Measurements from ENCODE around the gene NAV2.

NAV2 gene

GRCh38 chr11:20129665-20130064 is 417.0 kb downstream of the NAV2 start:
- no peaks in the 10 kb centered on the region for H3K36me3 ChIP-seq (ENCODE audit: control insufficient read depth in 2 of 2, insufficient read depth in 2 of 2, low read length in 2 of 2)
- H3K27me3 ChIP-seq (ENCODE audit: control insufficient read depth in 2 of 2, insufficient read depth in 2 of 2, low read length in 2 of 2) = no peaks in the 10 kb centered on the region
- no peaks in the 10 kb centered on the region for H3K9me3 ChIP-seq (ENCODE audit: control insufficient read depth in 2 of 2, low read length in 2 of 2)
- peaks cover 4% of the 10 kb centered on the region in 2 donors for H3K4me1 ChIP-seq (ENCODE audit: control insufficient read depth in 2 of 2, insufficient read depth in 2 of 2, low read length in 2 of 2)
- H3K9ac ChIP-seq (ENCODE audit: low read depth in 1 of 2, low read length in 2 of 2) = no peak overlapping the region
- H3K4me3 ChIP-seq (ENCODE audit: low read length in 2 of 2) = no peak overlapping the region
- no peak overlapping the region for H3K27ac ChIP-seq (ENCODE audit: low read depth in 2 of 2, low read length in 2 of 2)

- H3K27ac ChIP-seq (ENCODE audit: low read depth in 2 of 2, low read length in 2 of 2) = no peak overlapping the region
- no peaks in the 10 kb centered on the region for H3K9me3 ChIP-seq (ENCODE audit: control insufficient read depth in 2 of 2, low read length in 2 of 2)
- H3K4me3 ChIP-seq (ENCODE audit: low read length in 2 of 2) = peak overlapping the region; percentile 66 to 77
- H3K27me3 ChIP-seq (ENCODE audit: control insufficient read depth in 2 of 2, insufficient read depth in 2 of 2, low read length in 2 of 2) = no peaks in the 10 kb centered on the region
- H3K9ac ChIP-seq (ENCODE audit: low read depth in 1 of 2, low read length in 2 of 2) = peak overlapping the region; percentile 36 to 41
- H3K4me1 ChIP-seq (ENCODE audit: control insufficient read depth in 2 of 2, insufficient read depth in 2 of 2, low read length in 2 of 2) = peaks cover 4% of the 10 kb centered on the region in 2 donors
- H3K36me3 ChIP-seq (ENCODE audit: control insufficient read depth in 2 of 2, insufficient read depth in 2 of 2, low read length in 2 of 2) = no peaks in the 10 kb centered on the region
Observed at GRCh38 chr11:20131788-20132666, 419.4 kb downstream of the NAV2 start.

- Histone ChIP-seq H3K9me3 (ENCODE audit: control insufficient read depth in 2 of 2, low read length in 2 of 2) (no peaks in the 10 kb centered on the region), H3K27me3 (ENCODE audit: control insufficient read depth in 2 of 2, insufficient read depth in 2 of 2, low read length in 2 of 2) (no peaks in the 10 kb centered on the region), H3K9ac (ENCODE audit: low read depth in 1 of 2, low read length in 2 of 2) (no peak overlapping the region), H3K4me3 (ENCODE audit: low read length in 2 of 2) (peak overlapping the region; percentile 66 to 77), H3K36me3 (ENCODE audit: control insufficient read depth in 2 of 2, insufficient read depth in 2 of 2, low read length in 2 of 2) (no peaks in the 10 kb centered on the region), H3K4me1 (ENCODE audit: control insufficient read depth in 2 of 2, insufficient read depth in 2 of 2, low read length in 2 of 2) (peaks cover 4% of the 10 kb centered on the region in 2 donors), H3K27ac (ENCODE audit: low read depth in 2 of 2, low read length in 2 of 2) (no peak overlapping the region)
Observed at GRCh38 chr11:20132667-20133039, 420.0 kb downstream of the NAV2 start.

- Histone ChIP-seq H3K9ac (ENCODE audit: low read depth in 1 of 2, low read length in 2 of 2) (no peak overlapping the region), H3K4me3 (ENCODE audit: low read length in 2 of 2) (no peak overlapping the region), H3K27ac (ENCODE audit: low read depth in 2 of 2, low read length in 2 of 2) (no peak overlapping the region), H3K27me3 (ENCODE audit: control insufficient read depth in 2 of 2, insufficient read depth in 2 of 2, low read length in 2 of 2) (peaks cover 0 to 2% of the 10 kb centered on the region in 2 donors), H3K9me3 (ENCODE audit: control insufficient read depth in 2 of 2, low read length in 2 of 2) (no peaks in the 10 kb centered on the region), H3K4me1 (ENCODE audit: control insufficient read depth in 2 of 2, insufficient read depth in 2 of 2, low read length in 2 of 2) (peaks cover 4% of the 10 kb centered on the region in 2 donors), H3K36me3 (ENCODE audit: control insufficient read depth in 2 of 2, insufficient read depth in 2 of 2, low read length in 2 of 2) (no peaks in the 10 kb centered on the region)
Observed at GRCh38 chr11:20134991-20135736, 422.5 kb downstream of the NAV2 start.

- Histone ChIP-seq H3K9me3 (ENCODE audit: control insufficient read depth in 2 of 2, low read length in 2 of 2) (no peaks in the 10 kb centered on the region), H3K27ac (ENCODE audit: low read depth in 2 of 2, low read length in 2 of 2) (no peak overlapping the region), H3K27me3 (ENCODE audit: control insufficient read depth in 2 of 2, insufficient read depth in 2 of 2, low read length in 2 of 2) (peaks cover 0 to 5% of the 10 kb centered on the region in 2 donors), H3K36me3 (ENCODE audit: control insufficient read depth in 2 of 2, insufficient read depth in 2 of 2, low read length in 2 of 2) (no peaks in the 10 kb centered on the region), H3K4me3 (ENCODE audit: low read length in 2 of 2) (no peak overlapping the region), H3K4me1 (ENCODE audit: control insufficient read depth in 2 of 2, insufficient read depth in 2 of 2, low read length in 2 of 2) (no peaks in the 10 kb centered on the region), H3K9ac (ENCODE audit: low read depth in 1 of 2, low read length in 2 of 2) (no peak overlapping the region)
Observed at GRCh38 chr11:20137637-20138036, 425.0 kb downstream of the NAV2 start.

- Histone ChIP-seq H3K4me1 (ENCODE audit: control insufficient read depth in 2 of 2, insufficient read depth in 2 of 2, low read length in 2 of 2) (no peaks in the 10 kb centered on the region), H3K27ac (ENCODE audit: low read depth in 2 of 2, low read length in 2 of 2) (no peak overlapping the region), H3K27me3 (ENCODE audit: control insufficient read depth in 2 of 2, insufficient read depth in 2 of 2, low read length in 2 of 2) (peaks cover 0 to 5% of the 10 kb centered on the region in 2 donors), H3K9ac (ENCODE audit: low read depth in 1 of 2, low read length in 2 of 2) (no peak overlapping the region), H3K4me3 (ENCODE audit: low read length in 2 of 2) (no peak overlapping the region), H3K9me3 (ENCODE audit: control insufficient read depth in 2 of 2, low read length in 2 of 2) (no peaks in the 10 kb centered on the region), H3K36me3 (ENCODE audit: control insufficient read depth in 2 of 2, insufficient read depth in 2 of 2, low read length in 2 of 2) (no peaks in the 10 kb centered on the region)
Observed at GRCh38 chr11:20138707-20139106, 426.1 kb downstream of the NAV2 start.

- peaks cover 0 to 3% of the 10 kb centered on the region in 2 donors for H3K4me1 ChIP-seq (ENCODE audit: control insufficient read depth in 2 of 2, insufficient read depth in 2 of 2, low read length in 2 of 2)
- no peak overlapping the region for H3K9ac ChIP-seq (ENCODE audit: low read depth in 1 of 2, low read length in 2 of 2)
- H3K4me3 ChIP-seq (ENCODE audit: low read length in 2 of 2) = no peak overlapping the region
- H3K27ac ChIP-seq (ENCODE audit: low read depth in 2 of 2, low read length in 2 of 2) = no peak overlapping the region
- H3K36me3 ChIP-seq (ENCODE audit: control insufficient read depth in 2 of 2, insufficient read depth in 2 of 2, low read length in 2 of 2) = no peaks in the 10 kb centered on the region
- H3K9me3 ChIP-seq (ENCODE audit: control insufficient read depth in 2 of 2, low read length in 2 of 2) = peaks cover 0 to 3% of the 10 kb centered on the region in 2 donors
- peaks cover 33 to 54% of the 10 kb centered on the region in 2 donors for H3K27me3 ChIP-seq (ENCODE audit: control insufficient read depth in 2 of 2, insufficient read depth in 2 of 2, low read length in 2 of 2)
Observed at GRCh38 chr11:20154381-20154780, 441.7 kb downstream of the NAV2 start.

GRCh38 chr11:20155683-20156279 is 443.1 kb downstream of the NAV2 start:
- H3K27me3 ChIP-seq (ENCODE audit: control insufficient read depth in 2 of 2, insufficient read depth in 2 of 2, low read length in 2 of 2) = peaks cover 43 to 61% of the 10 kb centered on the region in 2 donors
- no peak overlapping the region for H3K9ac ChIP-seq (ENCODE audit: low read depth in 1 of 2, low read length in 2 of 2)
- H3K4me1 ChIP-seq (ENCODE audit: control insufficient read depth in 2 of 2, insufficient read depth in 2 of 2, low read length in 2 of 2) = peaks cover 0 to 3% of the 10 kb centered on the region in 2 donors
- no peaks in the 10 kb centered on the region for H3K36me3 ChIP-seq (ENCODE audit: control insufficient read depth in 2 of 2, insufficient read depth in 2 of 2, low read length in 2 of 2)
- no peak overlapping the region for H3K27ac ChIP-seq (ENCODE audit: low read depth in 2 of 2, low read length in 2 of 2)
- H3K9me3 ChIP-seq (ENCODE audit: control insufficient read depth in 2 of 2, low read length in 2 of 2) = peaks cover 0 to 3% of the 10 kb centered on the region in 2 donors
- H3K4me3 ChIP-seq (ENCODE audit: low read length in 2 of 2) = peak overlapping the region in 1 of 2 donors; percentile 38

GRCh38 chr11:20156280-20156875 is 443.7 kb downstream of the NAV2 start:
- Histone ChIP-seq H3K27ac (ENCODE audit: low read depth in 2 of 2, low read length in 2 of 2) (no peak overlapping the region), H3K27me3 (ENCODE audit: control insufficient read depth in 2 of 2, insufficient read depth in 2 of 2, low read length in 2 of 2) (peaks cover 46 to 65% of the 10 kb centered on the region in 2 donors), H3K36me3 (ENCODE audit: control insufficient read depth in 2 of 2, insufficient read depth in 2 of 2, low read length in 2 of 2) (no peaks in the 10 kb centered on the region), H3K4me1 (ENCODE audit: control insufficient read depth in 2 of 2, insufficient read depth in 2 of 2, low read length in 2 of 2) (peaks cover 0 to 3% of the 10 kb centered on the region in 2 donors), H3K9me3 (ENCODE audit: control insufficient read depth in 2 of 2, low read length in 2 of 2) (peaks cover 0 to 3% of the 10 kb centered on the region in 2 donors), H3K9ac (ENCODE audit: low read depth in 1 of 2, low read length in 2 of 2) (no peak overlapping the region), H3K4me3 (ENCODE audit: low read length in 2 of 2) (peak overlapping the region; percentile 30 to 38)

Measured in mucosa of rectum (tissue), 2 donors.